CD4-positive, alpha-beta T cell treated with Interleukin-15 for 4 hours (primary cell): Measurements from ENCODE around the gene CNGA4.

Source experiments
- DNase-seq: peaks from one replicate; pipeline ENCODE4 v3.0.0-alpha.2; 2020; ENCODE audit warnings: low spot score

CNGA4 gene

GRCh38 chr11:6238902-6239301, at the start of gene CNGA4:
TSS of gene CNGA4 (plus strand) at chr11:6239089. CDS start at chr11:6239207, 118 bp downstream.
- no peak for DNase-seq

- DNase-seq: no peak
Observed at GRCh38 chr11:6191742-6192141, 47.1 kb upstream of the CNGA4 start.

- no peak for DNase-seq
Observed at GRCh38 chr11:6194065-6194581, 44.8 kb upstream of the CNGA4 start.

GRCh38 chr11:6196396-6196795, 42.5 kb upstream of the CNGA4 start:
- peak; percentile 13 for DNase-seq

GRCh38 chr11:6197466-6198200, 41.3 kb upstream of the CNGA4 start:
- DNase-seq: no peak

GRCh38 chr11:6199174-6199810, 39.6 kb upstream of the CNGA4 start, which contains the start of gene OR52W1:
TSS of gene OR52W1 (plus strand) at chr11:6199224. CDS start at chr11:6199224, 0 bp downstream.
- no peak for DNase-seq

GRCh38 chr11:6200975-6201374, 37.9 kb upstream of the CNGA4 start:
- DNase-seq: peak; percentile 21

GRCh38 chr11:6201481-6201880, 37.4 kb upstream of the CNGA4 start:
- no peak for DNase-seq

GRCh38 chr11:6202041-6202440, 36.8 kb upstream of the CNGA4 start:
- DNase-seq: no peak

- peak; percentile 32 for DNase-seq
Observed at GRCh38 chr11:6203327-6203726, 35.6 kb upstream of the CNGA4 start.

GRCh38 chr11:6204706-6205105, 34.2 kb upstream of the CNGA4 start:
- DNase-seq: no peak

GRCh38 chr11:6205366-6205765, 33.5 kb upstream of the CNGA4 start, which contains the start of gene C11orf42:
TSS of gene C11orf42 (plus strand) at chr11:6205557. CDS start at chr11:6205616, 59 bp downstream.
- no peak for DNase-seq

- DNase-seq: no peak
Observed at GRCh38 chr11:6206456-6207180, 32.3 kb upstream of the CNGA4 start.

- no peak for DNase-seq
Observed at GRCh38 chr11:6209801-6210200, 29.1 kb upstream of the CNGA4 start.

- DNase-seq: no peak
Observed at GRCh38 chr11:6210274-6210955, 28.5 kb upstream of the CNGA4 start.

- DNase-seq: no peak
Observed at GRCh38 chr11:6214530-6214929, 24.4 kb upstream of the CNGA4 start.

- DNase-seq: no peak
Observed at GRCh38 chr11:6216501-6216900, 22.4 kb upstream of the CNGA4 start.

GRCh38 chr11:6217722-6218121, 21.2 kb upstream of the CNGA4 start:
- no peak for DNase-seq

- DNase-seq: no peak
Observed at GRCh38 chr11:6219359-6219758, 19.5 kb upstream of the CNGA4 start.

GRCh38 chr11:6223854-6224253, 15.0 kb upstream of the CNGA4 start:
- DNase-seq: no peak

GRCh38 chr11:6224421-6224820, 14.5 kb upstream of the CNGA4 start:
- no peak for DNase-seq

- no peak for DNase-seq
Observed at GRCh38 chr11:6225024-6225423, 13.9 kb upstream of the CNGA4 start.
